Upper lobe of left lung (tissue), 4 donors: ENCODE data around the gene WNT16.

Source experiments
- CTCF ChIP-seq, 6 experiments: fragments of 450-650 bp in 4 of 6; fragments of 200-600 bp in 2 of 6; sonication (generic) in 2 of 6; IDR thresholded peaks; one replicate each; pipeline ENCODE4 v1.5.1; 2016 to 2019; ENCODE audit warnings: antibody characterized with exemption in 6 of 6
- POLR2A ChIP-seq, 4 donors: fragments of 450-650 bp; IDR thresholded peaks; one replicate each; pipeline ENCODE4 v1.5.1; 2016 to 2017; ENCODE audit warnings: antibody characterized with exemption in 4 of 4, mild to moderate bottlenecking in 2 of 4
- POLR2AphosphoS5 ChIP-seq, 2 donors: sonication (generic); formaldehyde crosslinking; IDR thresholded peaks; one replicate each; pipeline ENCODE4 v1.5.1; 2017; ENCODE audit warnings: antibody characterized with exemption in 2 of 2

GRCh38 chr7:121313793-121314676, 14.8 kb upstream of the WNT16 start:
- TF ChIP-seq CTCF (IDR thresholded peaks at IDR 0.05) (no peak), POLR2AphosphoS5 (IDR thresholded peaks at IDR 0.05) (no peak), POLR2A (IDR thresholded peaks at IDR 0.05) (no peak)
